Right forelimb (tissue), 1 donor: ENCODE measurements around the gene IGSF9.

Source experiments
- DNase-seq: peaks from one replicate; pipeline ENCODE4 v3.0.0-alpha.2; 2018

Gene IGSF9

DNA sequence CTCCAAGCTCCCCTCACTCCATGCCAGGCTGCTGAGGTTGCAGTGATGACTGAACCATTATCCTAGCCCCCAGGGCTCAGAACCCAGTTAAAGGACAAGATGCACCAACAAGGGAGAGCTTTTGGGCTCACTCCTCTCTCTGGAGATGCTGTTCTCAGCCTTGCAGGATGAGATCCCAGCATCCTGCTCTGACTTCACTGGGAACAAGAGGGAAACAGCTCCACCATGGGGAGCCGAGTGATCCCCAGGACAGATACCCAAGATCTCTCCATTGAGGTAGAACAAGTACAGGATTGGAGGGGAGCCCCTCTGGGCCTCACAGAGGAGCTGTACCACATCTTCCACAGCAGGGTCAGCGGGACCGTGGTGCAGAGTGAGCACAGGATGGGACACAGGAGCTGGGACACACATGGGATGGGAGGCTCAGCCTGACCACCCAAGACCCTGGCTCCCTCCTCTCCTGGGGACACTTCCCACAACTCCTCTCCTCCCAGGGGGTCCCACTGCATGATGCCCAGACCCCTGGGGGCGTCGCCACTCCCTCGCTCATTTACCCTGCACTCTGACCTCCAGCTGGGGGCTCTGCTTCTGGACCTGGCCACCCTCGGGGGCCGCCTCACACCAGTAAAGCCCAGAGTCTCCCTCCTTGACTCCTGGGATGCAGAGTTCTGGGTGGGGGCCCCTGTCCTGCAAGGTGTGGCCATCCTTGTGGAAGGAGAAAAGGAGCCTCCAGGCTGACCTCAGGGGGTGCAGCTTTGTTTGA, 27.2 kb upstream of the IGSF9 start:
- no peak for DNase-seq

DNA sequence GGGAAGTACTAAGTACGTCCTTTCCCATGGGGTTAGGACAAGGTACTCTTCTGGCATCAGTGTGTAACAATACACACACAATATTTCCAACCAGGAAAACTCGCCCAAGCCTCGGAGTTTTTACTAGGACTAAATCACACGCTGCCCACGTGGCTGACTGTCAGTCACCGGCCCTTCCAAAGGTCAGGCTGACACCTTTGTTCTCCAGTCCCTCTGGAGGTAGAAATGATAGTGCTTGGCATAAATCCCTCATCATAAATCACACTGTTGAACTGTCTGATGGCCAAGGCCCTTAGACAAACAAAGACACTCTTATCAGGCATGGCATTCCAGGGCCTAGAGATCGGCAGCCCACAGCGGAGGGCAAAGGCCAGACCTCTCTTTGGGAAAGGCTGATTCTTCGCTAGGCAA, 25.5 kb upstream of the IGSF9 start:
- DNase-seq, result no peak

DNA sequence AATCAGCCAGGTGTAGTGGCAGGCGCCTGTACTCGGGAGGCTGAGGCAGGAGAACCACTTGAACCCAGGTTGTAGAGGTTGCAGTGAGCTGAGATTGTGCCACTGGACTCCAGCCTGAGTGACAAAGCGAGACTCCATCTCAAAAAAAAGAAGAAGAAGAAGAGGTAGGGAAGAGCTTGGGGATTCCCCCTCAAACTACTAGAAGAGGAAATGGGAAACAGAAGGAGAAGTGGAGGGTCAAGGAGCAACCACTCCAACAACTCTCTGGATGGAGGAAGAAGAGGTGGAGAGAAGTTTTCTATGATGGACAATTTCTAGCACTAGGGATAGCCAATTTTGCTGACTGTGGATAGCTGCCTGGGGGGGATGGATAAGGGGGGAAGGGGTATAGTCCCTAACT, 23.5 kb upstream of the IGSF9 start:
- DNase-seq, result no peak

DNA sequence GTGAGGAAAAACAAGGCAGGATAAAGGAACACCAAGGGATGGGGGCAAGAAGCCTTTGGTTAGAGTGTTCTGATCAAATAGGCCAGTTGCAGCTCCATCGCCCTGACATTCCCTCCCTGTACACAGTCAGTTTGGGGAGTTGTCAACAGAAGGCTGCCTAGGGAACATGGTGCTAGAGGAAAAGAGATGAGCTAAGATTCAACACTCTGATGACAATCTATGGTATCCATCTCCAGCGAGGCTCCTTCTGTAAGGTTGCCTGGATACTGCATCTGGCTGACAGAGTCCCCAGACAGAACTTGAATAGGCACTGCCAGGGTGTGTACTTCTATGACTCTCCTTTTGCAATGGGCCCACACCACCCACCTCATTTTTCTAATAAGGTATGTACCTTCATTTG, 19.9 kb upstream of the IGSF9 start:
- DNase-seq, result no peak

DNA sequence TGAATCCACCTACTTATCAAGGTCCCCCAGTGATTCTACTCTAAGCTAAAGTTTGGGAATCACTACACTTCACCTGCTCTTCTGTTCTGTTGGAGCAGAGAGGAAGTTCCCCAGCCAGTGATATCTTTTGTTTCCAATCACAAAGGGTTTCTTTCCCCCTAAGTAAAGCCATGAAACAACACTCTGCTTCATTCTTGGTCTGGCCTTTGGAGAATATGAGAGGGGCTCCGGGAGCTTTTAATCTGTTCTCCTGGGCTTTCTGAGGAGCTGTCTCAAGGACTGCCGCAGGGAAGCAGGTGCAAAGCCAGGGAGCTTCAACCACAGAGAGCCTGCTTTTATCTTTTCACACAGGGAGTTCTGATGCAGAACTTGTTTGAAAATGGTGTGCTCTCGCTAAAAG, 18.7 kb upstream of the IGSF9 start:
- no peak for DNase-seq

DNA sequence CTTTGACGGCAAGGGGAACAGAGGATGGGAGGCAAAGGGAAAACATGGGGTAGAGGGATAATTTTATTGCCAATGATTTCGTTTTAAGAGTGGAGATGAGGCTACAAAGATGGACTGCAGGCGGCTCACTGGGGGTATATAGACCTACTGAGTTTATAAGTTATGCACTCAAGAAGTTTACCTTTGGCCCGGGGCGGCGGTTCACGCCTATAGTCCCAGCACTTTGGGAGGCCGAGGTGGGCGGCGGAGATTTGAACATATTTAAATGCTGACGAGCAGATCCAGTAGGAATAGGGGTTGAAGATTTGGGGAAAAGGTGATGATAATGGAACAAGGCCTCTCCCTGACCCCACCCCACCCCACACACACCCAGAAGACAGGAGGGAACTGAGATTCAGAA, 16.8 kb upstream of the IGSF9 start:
- no peak for DNase-seq

DNA sequence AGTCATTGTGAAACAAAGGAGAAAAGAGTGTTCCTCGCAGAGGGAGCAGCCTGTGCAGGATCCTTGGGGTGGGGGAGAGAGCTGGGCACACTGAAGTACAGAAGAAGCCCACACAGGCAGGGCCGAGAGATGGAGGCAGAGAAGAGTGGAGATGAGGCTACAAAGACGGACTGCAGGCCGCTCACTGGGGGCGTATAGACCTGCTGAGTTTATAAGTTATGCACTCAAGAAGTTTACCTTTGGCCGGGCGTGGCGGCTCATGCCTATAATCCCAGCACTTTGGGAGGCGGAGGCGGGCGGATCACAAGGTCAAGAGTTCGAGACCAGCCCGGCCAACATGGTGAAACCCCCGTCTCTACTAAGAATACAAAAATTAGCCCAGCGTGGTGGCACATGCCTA, 16.2 kb upstream of the IGSF9 start:
- DNase-seq, result no peak

DNA sequence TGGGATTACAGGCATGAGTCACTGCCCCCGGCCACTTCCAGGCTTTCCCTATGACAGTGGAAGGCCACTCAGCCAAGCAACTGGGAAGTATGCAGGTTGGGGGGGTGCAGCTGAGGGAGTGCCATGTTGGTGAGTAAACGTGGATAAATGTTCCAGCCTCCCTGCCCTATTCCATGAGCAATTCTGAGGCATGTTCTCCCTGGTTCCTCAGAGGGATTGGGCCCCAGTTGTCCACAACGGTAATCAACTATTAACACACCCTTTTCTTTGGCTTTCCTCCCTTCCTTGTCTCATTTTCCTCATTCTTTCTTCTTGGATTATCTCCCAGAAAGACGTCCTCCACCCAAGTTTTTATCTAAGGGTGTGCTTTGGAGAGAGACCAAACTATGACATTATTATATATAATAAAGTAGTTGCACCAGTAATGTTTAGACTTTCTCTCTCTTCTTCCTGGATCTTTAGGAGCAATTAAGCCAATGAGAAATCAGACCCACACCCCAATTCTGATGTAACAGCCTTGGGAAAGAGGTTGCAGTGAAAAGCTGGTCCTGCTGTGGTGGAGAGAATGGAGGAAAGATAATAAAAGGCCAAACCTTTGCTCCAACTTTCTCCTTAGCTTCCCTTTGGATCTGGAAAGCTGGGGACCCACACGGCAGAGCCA, 15.4 kb upstream of the IGSF9 start:
- DNase-seq, result no peak

DNA sequence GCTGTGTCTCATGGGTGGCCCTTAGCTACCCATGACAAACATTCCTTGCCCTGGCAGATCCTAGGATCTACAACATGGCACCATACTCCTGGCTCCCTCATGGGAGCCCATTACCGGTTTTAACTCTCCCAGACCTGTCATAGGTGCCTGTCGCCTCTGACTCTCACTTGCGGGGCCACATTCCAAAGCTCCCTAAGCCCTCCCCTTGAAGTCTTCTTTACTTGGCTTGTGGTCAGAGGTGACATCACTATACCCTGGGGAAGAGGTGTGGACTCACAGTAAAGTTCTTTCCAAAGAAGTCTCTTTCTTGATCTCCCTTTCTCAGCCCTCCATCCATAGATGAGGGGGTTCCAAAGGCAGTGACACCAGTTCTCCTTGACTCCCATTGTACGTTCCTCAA, 14.0 kb upstream of the IGSF9 start:
- DNase-seq, result no peak

DNA sequence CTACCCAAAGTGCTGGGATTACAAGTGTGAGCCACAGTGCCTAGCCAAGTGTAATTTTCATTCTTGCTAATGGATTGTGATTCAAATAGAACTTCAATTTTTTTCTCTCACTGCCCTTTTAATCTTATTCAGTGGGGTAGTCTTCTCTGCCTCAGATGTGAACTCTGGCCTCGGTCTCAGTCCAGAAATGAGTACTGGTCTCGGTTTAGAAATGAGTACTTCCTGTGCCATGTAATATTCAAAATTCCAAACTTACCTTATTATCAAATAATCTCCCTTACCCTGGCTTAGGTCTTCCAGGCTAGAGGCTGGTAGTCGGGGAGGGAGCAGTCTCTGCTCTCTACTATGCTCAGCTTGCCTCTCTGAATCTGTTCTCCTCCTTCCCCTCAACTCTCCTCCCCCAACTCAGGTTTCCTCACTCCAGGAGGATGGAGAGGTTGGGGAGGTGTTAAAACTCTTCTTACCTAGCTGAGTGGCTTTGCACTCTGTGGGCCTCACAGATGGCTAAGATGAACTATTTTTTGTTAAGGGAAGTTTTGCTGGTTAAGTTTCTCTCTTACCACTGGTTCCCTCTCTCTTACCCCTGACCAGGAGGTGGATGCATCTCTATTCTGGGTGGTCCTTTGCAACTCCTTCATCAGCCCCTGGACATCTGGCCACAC, 13.4 kb upstream of the IGSF9 start:
- no peak for DNase-seq

DNA sequence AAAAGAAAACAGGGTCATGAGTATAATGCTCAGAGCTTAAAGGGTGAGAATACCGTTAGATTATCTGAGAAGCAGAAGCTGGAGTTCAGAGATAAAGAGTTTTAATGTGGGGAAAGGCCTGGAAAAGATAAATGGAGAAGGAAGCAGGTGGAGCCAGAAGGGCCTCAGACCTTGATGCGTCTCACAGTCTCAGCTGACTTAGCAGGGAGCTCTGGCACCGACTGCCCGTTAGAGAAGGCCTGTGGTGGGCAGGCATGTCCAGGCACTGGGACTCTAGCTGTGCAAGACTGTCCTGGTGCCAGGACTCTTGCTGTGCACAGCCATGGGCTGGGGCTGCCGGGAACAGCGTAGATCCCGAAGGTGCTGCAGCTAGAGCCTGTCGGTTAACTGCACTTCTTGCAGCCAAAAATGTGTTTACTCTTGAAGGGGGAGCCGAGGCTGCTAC, 12.4 kb upstream of the IGSF9 start:
- no peak for DNase-seq

DNA sequence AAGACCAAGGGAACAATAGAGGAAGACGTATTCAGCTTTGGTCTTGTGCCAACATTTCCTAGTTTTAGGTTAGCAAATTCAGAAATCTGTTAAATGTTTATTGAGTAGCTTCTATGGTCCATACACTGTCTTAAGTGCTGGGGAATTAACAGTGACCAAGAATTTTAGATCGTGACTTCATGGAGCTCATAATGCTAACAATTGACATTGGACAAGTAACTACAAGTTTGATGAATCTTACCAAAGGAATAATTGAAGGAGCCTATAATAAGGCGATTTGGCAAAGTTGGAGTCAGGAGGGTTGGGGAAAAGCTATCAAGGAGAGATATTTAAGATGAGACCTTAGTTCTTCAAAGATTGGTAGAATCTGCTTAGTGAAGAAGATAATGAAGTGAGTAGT, 10.0 kb upstream of the IGSF9 start:
- DNase-seq, result no peak

DNA sequence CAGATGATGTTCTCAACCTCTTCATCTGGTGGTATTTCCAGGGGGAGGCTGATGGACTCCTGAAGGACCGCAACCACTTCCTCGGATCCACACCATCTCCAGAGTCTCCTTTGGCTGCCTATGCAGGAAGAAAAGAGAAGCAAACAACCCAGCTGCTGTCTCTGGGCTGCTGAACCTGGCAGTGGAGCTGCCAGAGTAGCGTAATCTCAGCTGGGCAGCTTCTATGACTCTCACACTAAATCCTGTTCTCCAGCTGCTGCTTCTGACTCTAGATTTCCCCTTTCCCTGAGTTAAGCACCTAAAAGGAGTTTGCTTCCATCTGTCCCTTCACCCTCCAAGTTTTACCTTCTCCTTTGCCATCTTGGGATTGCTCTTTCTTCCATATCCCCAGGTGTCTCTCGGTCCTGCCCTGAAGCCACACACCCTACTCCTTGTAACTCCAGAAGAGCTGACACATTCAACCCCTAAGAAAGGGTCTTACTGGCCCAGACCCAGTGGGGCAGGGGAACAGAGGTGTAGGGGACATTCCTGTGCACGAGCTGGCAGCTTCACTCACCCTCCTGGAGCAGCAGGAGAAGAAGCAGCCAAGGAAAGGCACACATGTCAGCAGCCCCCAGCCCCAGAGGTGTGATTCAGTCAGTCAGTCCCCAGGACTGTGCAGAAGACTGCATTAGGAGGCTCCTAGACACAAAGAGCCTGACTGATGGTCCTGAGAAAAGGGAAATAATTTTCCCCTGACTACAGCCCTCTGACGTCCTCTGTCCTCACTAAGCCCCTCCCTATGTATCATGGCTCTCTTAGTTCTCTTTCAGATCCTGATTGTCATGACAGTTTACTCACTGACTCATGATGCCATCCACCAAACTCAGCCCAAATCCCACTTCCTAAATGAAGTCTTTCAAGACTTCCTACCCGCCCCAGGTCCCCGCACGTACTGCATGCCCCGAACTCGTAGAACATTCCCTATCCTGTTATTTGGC, 8.4 kb upstream of the IGSF9 start, which contains the start of gene SLAMF9:
TSS of gene SLAMF9 (minus strand) at position 702 of the 980 bp plus-strand sequence. CDS start at position 602, 100 bp downstream.
- DNase-seq, result peak; percentile 21

DNA sequence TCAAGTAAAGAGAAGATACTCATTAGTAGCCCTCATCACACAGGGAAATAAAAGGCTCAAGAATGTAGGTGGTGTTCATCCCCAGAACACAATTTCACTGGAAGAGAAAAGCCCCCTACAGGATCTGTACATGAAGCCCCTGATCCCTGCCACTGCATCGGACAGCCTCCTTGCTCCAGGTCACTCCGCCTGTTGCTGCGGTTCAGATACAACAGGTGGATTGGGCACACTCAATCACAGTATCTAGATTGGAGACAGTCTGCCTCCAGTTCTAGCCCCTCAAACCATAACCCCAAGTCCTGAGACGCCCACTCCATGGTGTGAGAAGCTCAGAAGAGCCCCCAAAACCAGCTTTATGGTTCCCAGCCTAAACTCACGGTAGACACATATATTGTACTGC, 7.5 kb upstream of the IGSF9 start:
- peak; percentile 4 for DNase-seq

DNA sequence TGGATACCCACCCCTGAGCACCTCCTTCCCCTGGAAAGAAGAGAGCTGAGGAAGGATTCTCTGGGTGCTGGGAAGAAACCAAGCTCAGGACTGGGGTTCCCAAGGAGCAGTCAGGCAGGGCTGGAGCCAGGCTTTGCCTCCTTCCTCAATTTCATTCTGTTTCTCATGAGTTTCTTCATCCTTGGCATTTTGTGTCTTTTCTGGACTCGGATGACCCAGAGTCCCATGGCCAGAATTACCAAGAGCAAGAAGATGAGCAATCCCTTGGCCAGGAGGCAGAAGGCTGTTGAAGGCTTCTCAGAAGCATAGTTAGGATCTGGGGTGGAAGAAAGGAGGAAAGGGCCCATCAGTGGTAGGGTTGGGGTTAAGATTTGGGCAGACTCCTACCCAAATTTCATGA, 6.1 kb upstream of the IGSF9 start:
- peak; percentile 22 for DNase-seq

DNA sequence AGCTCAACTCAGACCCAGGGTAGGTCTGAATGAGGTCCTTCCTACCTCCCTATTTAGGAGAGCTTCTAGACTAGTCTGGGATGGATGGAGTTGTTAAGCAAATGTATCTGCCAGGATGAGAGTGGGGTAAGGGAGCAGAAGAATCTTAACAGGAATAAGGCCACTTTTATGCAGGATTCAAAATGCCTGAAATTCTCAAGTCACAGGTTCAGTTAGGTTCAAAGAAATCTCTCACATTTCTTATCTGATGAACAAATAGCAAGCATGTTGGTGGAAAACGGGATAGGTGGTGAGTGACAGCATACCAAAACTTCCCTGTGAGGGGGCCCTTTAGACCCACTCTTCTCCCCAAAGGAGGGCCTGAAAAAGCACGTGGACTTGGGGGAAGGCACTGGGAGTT, 5.6 kb upstream of the IGSF9 start:
- no peak for DNase-seq

DNA sequence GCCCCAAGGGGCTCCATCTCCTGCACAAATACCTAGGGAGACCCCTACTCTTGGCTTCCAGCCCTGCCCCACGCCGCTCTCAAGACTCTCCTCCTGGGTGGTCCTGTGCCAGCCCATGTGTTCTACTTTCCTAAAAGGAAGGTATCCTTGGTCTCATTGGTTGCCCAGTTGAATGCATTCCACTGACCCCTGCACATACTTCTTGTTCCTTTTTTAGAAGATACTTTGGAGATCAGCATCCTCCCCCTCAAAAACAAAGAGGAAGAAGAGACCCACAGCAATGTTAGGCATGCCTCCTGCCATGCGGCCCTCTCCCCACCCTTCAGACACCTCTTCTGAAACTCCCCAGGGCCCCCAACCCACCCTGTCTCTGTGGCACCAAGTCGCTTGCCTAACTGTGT, 4.6 kb upstream of the IGSF9 start:
- DNase-seq, result no peak

DNA sequence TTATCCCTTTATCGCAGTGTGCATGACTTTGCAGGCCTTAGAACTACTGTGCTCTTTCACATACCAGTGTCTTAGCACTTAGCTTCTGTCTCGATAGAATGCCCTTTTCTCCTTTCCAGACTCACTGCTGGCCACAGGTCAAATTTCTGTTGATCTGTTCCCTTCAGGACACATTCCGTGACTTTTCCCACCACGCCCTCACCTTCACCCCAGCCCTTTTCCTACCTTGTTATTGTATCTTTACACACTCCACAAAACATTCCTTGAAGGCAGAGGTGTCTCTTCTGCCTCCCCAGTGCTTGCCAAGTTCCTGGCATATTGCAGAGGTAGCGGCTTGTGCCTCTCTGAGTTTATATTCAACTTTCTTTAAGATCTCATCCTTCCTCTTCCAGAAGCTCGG, 3.7 kb upstream of the IGSF9 start:
- DNase-seq, result no peak

DNA sequence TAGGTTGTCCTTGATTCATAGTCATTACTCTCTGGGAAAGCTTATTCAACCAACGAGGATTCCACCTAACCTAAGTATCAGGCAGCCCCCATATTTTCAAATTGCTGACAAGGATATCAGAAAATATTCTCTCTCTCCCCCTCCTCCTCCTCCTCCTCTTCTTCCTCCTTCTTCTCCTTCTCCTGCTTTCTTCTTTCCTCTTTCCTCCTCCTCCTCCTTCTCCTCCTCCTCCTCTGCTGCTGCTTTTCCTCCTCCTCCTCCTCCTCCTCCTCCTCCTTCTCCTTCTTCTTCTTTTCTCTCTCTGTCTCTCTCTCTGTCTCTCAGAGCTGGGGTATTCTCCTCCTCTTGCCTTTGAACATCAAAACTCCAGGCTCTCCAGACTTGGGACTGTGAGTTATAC, 2.5 kb upstream of the IGSF9 start:
- no peak for DNase-seq

DNA sequence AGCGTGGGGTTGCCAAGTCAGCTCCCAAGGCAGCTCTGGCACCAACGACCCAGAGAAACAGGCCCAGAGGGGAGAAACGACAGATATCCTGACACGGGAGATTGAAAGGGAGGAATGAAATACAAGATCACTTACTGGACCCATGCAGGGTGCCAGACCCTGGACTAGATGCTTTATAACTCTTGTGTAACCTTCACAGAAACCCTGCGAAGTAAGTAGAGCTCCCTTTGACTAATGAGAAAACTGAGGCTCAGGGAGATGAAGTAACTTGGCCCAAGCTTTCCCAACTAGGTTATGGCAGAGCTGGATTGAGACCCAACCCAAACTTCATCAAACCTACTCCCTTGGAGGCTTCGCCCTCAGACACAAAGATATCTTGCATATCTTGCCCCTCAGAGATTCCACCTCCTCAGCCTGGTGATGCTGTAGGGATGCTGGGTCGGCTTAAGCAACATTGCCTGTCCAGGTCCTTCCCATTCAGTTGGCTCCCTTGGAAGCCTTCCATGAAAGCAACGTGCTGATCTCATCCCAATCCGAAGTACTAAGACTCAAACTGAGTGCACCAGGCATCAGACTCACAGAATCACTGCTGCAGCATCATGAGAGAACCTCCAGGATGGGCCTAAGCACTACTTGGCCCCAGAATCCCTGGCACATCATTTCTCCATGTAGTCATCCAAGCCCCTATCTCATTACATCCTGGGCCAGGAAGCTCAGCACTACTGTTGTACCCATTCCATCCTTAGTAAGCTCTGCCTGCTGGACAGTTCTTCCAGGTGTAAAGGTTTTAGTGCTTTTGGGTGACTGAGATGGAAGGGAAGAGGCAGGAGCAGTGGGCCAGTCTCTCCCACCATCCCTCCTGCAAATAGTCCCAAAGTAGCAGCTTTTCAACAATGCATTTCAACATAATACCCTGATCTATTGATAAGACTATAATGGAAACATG, 1.1 kb upstream of the IGSF9 start:
- peak; percentile 32 for DNase-seq

DNA sequence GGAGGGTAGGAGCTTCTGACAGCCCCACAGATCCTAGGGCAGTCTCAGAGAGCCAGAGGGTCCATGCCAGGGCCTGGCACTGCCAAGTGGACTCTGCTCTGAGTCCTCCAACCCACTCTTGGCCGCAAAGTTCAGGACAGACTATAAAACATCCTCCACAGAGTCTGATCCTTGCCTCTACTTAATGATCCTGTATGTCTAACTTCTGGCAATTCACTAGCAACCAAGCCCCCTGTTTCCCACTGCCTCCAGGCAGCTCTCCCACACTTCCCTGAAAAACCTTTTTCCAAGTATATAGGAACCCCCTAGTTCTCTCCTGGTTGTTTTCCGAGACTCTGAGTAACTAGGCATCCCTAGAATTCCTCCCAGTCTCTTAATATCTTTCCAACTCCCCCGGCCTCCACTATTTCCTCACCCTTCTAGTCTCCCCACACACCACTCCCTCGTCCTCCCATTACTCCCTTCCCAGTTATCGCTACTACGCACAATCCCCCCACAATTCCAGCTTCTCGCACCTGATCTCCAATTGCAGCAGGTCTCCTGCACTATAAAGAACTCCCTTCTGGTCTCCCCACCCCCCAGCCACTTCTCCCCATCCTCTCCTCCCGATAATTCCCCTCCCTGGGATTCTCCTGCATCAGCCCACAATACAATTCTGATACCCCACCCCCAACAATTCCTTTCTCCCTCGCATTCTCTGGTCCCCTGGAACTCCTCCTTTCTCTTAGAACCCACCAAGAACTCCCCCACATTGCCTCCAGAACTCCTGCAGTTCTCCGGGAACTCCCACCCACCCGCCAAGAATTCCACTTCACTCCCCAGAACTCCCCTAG, 574 bp downstream of the IGSF9 start:
- DNase-seq, result no peak
